ENCODE results near the gene PCDH19.

DNA sequence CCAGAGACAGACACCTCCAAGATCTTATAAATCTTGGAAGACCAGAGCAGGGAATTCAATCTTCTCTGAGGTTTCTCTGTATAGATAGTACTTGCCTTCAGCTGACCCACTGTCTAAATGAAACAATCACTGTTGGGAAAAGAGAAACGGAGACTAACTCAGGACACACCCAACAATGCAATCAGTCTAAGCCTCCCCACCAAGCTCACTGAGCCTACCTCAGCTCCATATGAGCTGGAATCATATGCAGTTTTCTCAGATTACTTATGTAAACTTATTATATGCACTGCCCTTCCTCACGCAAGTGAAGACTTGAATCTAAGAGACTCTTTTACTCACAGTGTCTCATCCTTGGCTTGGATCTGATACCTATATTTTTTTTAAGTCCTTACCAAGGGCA is 110.5 kb downstream of the PCDH19 start:
- TF ChIP-seq, protein P1, sequence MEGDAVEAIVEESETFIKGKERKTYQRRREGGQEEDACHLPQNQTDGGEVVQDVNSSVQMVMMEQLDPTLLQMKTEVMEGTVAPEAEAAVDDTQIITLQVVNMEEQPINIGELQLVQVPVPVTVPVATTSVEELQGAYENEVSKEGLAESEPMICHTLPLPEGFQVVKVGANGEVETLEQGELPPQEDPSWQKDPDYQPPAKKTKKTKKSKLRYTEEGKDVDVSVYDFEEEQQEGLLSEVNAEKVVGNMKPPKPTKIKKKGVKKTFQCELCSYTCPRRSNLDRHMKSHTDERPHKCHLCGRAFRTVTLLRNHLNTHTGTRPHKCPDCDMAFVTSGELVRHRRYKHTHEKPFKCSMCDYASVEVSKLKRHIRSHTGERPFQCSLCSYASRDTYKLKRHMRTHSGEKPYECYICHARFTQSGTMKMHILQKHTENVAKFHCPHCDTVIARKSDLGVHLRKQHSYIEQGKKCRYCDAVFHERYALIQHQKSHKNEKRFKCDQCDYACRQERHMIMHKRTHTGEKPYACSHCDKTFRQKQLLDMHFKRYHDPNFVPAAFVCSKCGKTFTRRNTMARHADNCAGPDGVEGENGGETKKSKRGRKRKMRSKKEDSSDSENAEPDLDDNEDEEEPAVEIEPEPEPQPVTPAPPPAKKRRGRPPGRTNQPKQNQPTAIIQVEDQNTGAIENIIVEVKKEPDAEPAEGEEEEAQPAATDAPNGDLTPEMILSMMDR (IDR thresholded peaks at IDR 0.05; ENCODE audit: insufficient read depth, low read length) = no peak
- no peak for TF ChIP-seq POLR2AphosphoS5 (IDR thresholded peaks at IDR 0.05; ENCODE audit: low read depth)
